ENCODE measurements around the gene GTPBP6. TPM values are rescaled to one million over a fixed set of nuclear protein-coding genes. Genes with fewer than 3 reads are reported as not detected.

Gene GTPBP6
- total RNA-seq, 1 experiment from 2014 or later, result 37.4 TPM

GRCh38 chrX:317424-318067 lies 1.1 kb downstream of the GTPBP6 start:
- ChIA-PET POLR2A (no interaction called here), CTCF (no interaction called here)
- H3K4me3 ChIP-seq (ENCODE audit: low read depth in 2 of 2, low read length in 2 of 2), result peak overlapping the region; percentile 20 to 49; a peak in 3 of 4 replicates
- no peaks in the 10 kb centered on the region; the same call in 1 of the 2 replicates for H3K36me3 ChIP-seq (ENCODE audit: control insufficient read depth, insufficient read depth, low read length)
- no peaks in the 10 kb centered on the region for H3K27me3 ChIP-seq (ENCODE audit: control insufficient read depth, insufficient read depth, low read length)
- no peak; the same call in 1 of the 2 replicates for ATAC-seq
- H3K4me1 ChIP-seq (ENCODE audit: control insufficient read depth, insufficient read depth, low read length), result no peaks in the 10 kb centered on the region
- no TSS peak for BruUV-seq (replicated peaks)
- DNase-seq (ENCODE audit: low read depth, low spot score), result peak; percentile 8
- no peak overlapping the region for H3K27ac ChIP-seq (ENCODE audit: low read length)
- TF ChIP-seq REST (IDR thresholded peaks at IDR 0.05; ENCODE audit: insufficient read depth in 1 of 2, low read depth in 2 of 2, low read length in 1 of 2) (no peak), TCF7L2 (IDR thresholded peaks at IDR 0.05; ENCODE audit: low read depth, low read length) (no peak), POLR2AphosphoS5 (IDR thresholded peaks at IDR 0.05; ENCODE audit: low read depth, low read length) (no peak), SIN3A (IDR thresholded peaks at IDR 0.05; ENCODE audit: borderline replicate concordance, insufficient read depth, low read depth, low read length) (no peak)
- TF ChIP-seq, protein P1, sequence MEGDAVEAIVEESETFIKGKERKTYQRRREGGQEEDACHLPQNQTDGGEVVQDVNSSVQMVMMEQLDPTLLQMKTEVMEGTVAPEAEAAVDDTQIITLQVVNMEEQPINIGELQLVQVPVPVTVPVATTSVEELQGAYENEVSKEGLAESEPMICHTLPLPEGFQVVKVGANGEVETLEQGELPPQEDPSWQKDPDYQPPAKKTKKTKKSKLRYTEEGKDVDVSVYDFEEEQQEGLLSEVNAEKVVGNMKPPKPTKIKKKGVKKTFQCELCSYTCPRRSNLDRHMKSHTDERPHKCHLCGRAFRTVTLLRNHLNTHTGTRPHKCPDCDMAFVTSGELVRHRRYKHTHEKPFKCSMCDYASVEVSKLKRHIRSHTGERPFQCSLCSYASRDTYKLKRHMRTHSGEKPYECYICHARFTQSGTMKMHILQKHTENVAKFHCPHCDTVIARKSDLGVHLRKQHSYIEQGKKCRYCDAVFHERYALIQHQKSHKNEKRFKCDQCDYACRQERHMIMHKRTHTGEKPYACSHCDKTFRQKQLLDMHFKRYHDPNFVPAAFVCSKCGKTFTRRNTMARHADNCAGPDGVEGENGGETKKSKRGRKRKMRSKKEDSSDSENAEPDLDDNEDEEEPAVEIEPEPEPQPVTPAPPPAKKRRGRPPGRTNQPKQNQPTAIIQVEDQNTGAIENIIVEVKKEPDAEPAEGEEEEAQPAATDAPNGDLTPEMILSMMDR (IDR thresholded peaks at IDR 0.05), result no peak
- H3K9me3 ChIP-seq (ENCODE audit: control insufficient read depth, insufficient read depth, low read depth, low read length), result no peaks in the 10 kb centered on the region
- in situ Hi-C loops (cut with HindIII; ENCODE audit: low pct_unique_long_range_greater_than_20kb, low sequenced_read_pairs), result no loop called here
- intact Hi-C loops (cut with micrococcal nuclease; ENCODE audit: unreplicated experiment), result no loop called here

GRCh38 chrX:316351-317325 lies 2.0 kb downstream of the GTPBP6 start:
- in situ Hi-C loops (cut with HindIII; ENCODE audit: low pct_unique_long_range_greater_than_20kb, low sequenced_read_pairs), result no loop called here
- no peak overlapping the region for H3K27ac ChIP-seq (ENCODE audit: low read length)
- H3K36me3 ChIP-seq (ENCODE audit: control insufficient read depth, insufficient read depth, low read length), result no peaks in the 10 kb centered on the region; the same call in 1 of the 2 replicates
- no peak for TF ChIP-seq REST (IDR thresholded peaks at IDR 0.05; ENCODE audit: insufficient read depth in 1 of 2, low read depth in 2 of 2, low read length in 1 of 2)
- TF ChIP-seq SIN3A (IDR thresholded peaks at IDR 0.05; ENCODE audit: borderline replicate concordance, insufficient read depth, low read depth, low read length), result no peak
- TF ChIP-seq, protein P1 (IDR thresholded peaks at IDR 0.05), result no peak
- no peak for TF ChIP-seq TCF7L2 (IDR thresholded peaks at IDR 0.05; ENCODE audit: low read depth, low read length)
- CTCF ChIA-PET, result no interaction called here
- H3K9me3 ChIP-seq (ENCODE audit: control insufficient read depth, insufficient read depth, low read depth, low read length), result no peaks in the 10 kb centered on the region
- ATAC-seq (no peak), DNase-seq (ENCODE audit: low read depth, low spot score) (no peak)
- intact Hi-C loops (cut with micrococcal nuclease; ENCODE audit: unreplicated experiment), result no loop called here
- H3K27me3 ChIP-seq (ENCODE audit: control insufficient read depth, insufficient read depth, low read length), result no peaks in the 10 kb centered on the region
- peak overlapping the region in 1 of 2 experiments; percentile 20; a peak in 1 of 4 replicates for H3K4me3 ChIP-seq (ENCODE audit: low read depth in 2 of 2, low read length in 2 of 2)
- POLR2A ChIA-PET, result no interaction called here
- no TSS peak for BruUV-seq (replicated peaks)
- no peaks in the 10 kb centered on the region for H3K4me1 ChIP-seq (ENCODE audit: control insufficient read depth, insufficient read depth, low read length)

Data from Panc1 (cell line).